HEK293T (cell line): ENCODE measurements around the gene BUB3.
A peak's percentile ranks its signal among the peaks of the same experiment; 100 is the strongest.

Source experiments
- CTCF ChIA-PET: fragments of 350-600 bp; formaldehyde crosslinking; extraction: SDS; loops from one replicate; lab custom pipeline; 2021; ENCODE audit warnings: antibody characterized with exemption, inconsistent platforms; lab: Yijun Ruan, JAX
- POLR2A ChIA-PET: fragments of 350-600 bp; formaldehyde crosslinking; extraction: SDS; loops from one replicate; lab custom pipeline; 2020; ENCODE audit warnings: antibody characterized with exemption, inconsistent platforms; lab: Yijun Ruan, JAX
- DNase-seq: peaks from one replicate; pipeline ENCODE4 v3.0.0; 2012; ENCODE audit warnings: mixed read lengths; ENCODE audit errors: extremely low spot score
- ARNT ChIP-seq: fragments of 450-650 bp; IDR thresholded peaks from 2 replicates; pipeline ENCODE4 v1.6.1; 2017; ENCODE audit warnings: mild to moderate bottlenecking
- BHLHE40 ChIP-seq: fragments of 450-650 bp; IDR thresholded peaks from 2 replicates; pipeline ENCODE4 v1.6.1; 2016; ENCODE audit warnings: mild to moderate bottlenecking, moderate library complexity, borderline replicate concordance
- CTBP1 ChIP-seq: fragments of 450-650 bp; IDR thresholded peaks from 2 replicates; pipeline ENCODE4 v1.6.1; 2016; ENCODE audit warnings: borderline replicate concordance
- ELF4 ChIP-seq: fragments of 450-650 bp; IDR thresholded peaks from 2 replicates; pipeline ENCODE4 v1.6.1; 2017; ENCODE audit warnings: antibody characterized with exemption
- FOXA1 ChIP-seq: fragments of 450-650 bp; IDR thresholded peaks from 2 replicates; pipeline ENCODE4 v1.6.1; 2016; ENCODE audit warnings: mild to moderate bottlenecking
- FOXK2 ChIP-seq: fragments of 450-650 bp; IDR thresholded peaks from 2 replicates; pipeline ENCODE4 v1.6.1; 2016; ENCODE audit warnings: mild to moderate bottlenecking
- FOXM1 ChIP-seq: fragments of 450-650 bp; IDR thresholded peaks from 2 replicates; pipeline ENCODE4 v1.6.1; 2017; ENCODE audit warnings: mild to moderate bottlenecking, borderline replicate concordance
- HDGF ChIP-seq: fragments of 450-650 bp; IDR thresholded peaks from 2 replicates; pipeline ENCODE4 v1.6.1; 2017; ENCODE audit warnings: antibody characterized with exemption, borderline replicate concordance
- L3MBTL2 ChIP-seq: fragments of 450-650 bp; conservative IDR thresholded peaks from 2 replicates; pipeline ENCODE4 v1.6.1; 2016; ENCODE audit warnings: mild to moderate bottlenecking
- LEF1 ChIP-seq: fragments of 450-650 bp; IDR thresholded peaks from 2 replicates; pipeline ENCODE4 v1.6.1; 2017; ENCODE audit warnings: mild to moderate bottlenecking, borderline replicate concordance
- NFRKB ChIP-seq: fragments of 450-650 bp; IDR thresholded peaks from 2 replicates; pipeline ENCODE4 v1.6.1; 2016; ENCODE audit warnings: mild to moderate bottlenecking, moderate library complexity
- SP1 ChIP-seq: fragments of 450-650 bp; IDR thresholded peaks from 2 replicates; pipeline ENCODE4 v1.6.1; 2017
- SUZ12 ChIP-seq: fragments of 450-650 bp; IDR thresholded peaks from 2 replicates; pipeline ENCODE4 v1.6.1; 2016; ENCODE audit warnings: mild to moderate bottlenecking
- TARDBP ChIP-seq: fragments of 450-650 bp; IDR thresholded peaks from 2 replicates; pipeline ENCODE4 v1.6.1; 2016
- ZNF384 ChIP-seq: fragments of 450-650 bp; IDR thresholded peaks from 2 replicates; pipeline ENCODE4 v1.6.1; 2016
- TF ChIP-seq, protein P1 (sequence below): fragments of 450-650 bp; IDR thresholded peaks from 2 replicates; pipeline ENCODE4 v1.6.1; 2016

BUB3 gene

DNA sequence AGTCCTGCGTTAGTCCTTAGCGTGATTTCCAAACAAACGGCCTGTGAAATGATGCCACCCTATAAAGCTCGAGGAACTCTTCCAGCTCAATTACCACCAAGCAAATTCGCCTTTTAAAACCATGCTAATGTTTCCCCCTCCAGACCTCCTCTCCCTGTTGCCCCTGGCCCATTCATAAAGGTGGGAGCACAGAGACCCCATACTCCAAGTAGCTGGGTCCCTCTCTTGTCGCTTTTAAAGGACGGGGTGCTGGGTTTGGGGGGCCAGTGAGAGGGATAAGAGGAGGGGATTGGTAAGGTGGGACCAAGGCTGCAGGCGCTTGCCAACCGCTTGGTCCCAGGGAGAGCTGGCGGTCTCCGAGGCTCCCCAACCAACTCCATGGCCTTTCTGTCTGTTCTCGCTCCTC is 5.0 kb upstream of the BUB3 start:
- ChIA-PET CTCF (interaction anchor here (0.6 kb wide), 1 partner anchor 16 kb away, joined by 3 read pairs; no protein-coding TSS in a partner anchor), POLR2A (no interaction called here)
- no peak for DNase-seq
- TF ChIP-seq SUZ12 (no peak), NFRKB (no peak)
- TF ChIP-seq, protein P1, sequence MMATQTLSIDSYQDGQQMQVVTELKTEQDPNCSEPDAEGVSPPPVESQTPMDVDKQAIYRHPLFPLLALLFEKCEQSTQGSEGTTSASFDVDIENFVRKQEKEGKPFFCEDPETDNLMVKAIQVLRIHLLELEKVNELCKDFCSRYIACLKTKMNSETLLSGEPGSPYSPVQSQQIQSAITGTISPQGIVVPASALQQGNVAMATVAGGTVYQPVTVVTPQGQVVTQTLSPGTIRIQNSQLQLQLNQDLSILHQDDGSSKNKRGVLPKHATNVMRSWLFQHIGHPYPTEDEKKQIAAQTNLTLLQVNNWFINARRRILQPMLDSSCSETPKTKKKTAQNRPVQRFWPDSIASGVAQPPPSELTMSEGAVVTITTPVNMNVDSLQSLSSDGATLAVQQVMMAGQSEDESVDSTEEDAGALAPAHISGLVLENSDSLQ: no peak

DNA sequence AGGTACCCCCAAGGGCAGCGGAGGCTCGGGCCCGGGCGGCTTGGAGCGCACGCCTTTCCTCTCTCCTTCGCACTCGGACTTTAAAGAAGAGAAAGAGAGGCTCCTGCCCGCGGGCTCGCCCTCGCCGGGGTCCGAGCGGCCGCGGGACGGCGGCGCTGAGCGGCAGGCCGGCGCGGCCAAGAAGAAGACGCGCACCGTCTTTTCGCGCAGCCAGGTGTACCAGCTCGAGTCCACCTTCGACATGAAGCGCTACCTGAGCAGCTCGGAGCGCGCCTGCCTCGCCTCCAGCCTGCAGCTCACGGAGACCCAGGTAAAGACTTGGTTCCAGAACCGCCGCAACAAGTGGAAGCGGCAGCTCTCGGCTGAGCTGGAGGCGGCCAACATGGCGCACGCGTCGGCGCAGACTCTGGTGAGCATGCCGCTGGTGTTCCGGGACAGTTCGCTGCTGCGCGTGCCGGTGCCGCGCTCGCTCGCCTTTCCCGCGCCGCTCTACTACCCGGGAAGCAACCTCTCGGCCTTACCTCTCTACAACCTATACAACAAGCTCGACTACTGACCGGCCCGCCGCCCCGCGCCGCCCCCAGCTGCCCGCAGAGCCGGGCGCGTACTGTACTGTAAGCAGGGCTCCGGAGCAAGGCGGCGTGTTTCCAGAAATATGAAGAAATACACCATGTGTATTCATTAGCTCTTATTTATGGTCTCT is 4.5 kb upstream of the BUB3 start:
- TF ChIP-seq FOXM1: no peak
- no peak for TF ChIP-seq SUZ12
- DNase-seq: no peak
- ChIA-PET CTCF (interaction anchor here (0.6 kb wide), 1 partner anchor 16 kb away, joined by 3 read pairs; no protein-coding TSS in a partner anchor), POLR2A (no interaction called here)

DNA sequence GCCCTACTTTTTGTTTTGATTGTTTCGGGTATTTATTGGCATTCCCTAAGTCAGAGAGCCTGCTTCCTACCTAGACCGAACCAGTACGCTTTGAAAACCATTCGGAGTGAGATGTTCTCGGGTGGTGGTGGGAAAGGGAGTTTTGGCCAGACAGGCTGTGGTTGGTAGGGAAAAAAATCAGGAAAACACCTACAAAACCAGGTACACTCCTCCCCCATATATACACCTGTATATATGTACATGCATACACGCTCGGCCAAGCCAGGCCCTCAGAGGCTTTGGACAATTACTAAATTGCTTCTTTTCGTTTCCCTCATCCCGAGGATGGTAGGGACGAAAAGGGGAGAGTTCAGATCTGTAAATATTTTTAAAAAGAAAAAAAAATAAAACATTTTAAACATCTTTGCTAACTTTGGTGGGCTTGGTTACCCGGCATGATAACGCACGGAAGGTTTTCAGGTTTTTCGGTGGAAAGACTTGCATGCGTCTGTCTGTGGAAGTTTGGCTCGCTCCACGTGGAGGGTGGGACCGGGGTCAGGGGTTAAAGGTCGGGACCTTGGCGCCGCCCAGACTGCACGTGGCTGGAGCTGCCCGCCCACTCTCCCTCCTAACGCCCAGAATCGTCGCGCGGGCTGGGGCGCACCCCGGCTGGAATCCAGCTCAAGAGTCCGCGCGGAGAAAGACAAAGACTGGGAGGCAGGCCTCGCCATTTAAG is 3.8 kb upstream of the BUB3 start:
- DNase-seq: no peak
- TF ChIP-seq BHLHE40: no peak
- no peak for TF ChIP-seq TARDBP
- TF ChIP-seq HDGF: no peak
- POLR2A ChIA-PET: no interaction called here
- CTCF ChIA-PET: no interaction called here

DNA sequence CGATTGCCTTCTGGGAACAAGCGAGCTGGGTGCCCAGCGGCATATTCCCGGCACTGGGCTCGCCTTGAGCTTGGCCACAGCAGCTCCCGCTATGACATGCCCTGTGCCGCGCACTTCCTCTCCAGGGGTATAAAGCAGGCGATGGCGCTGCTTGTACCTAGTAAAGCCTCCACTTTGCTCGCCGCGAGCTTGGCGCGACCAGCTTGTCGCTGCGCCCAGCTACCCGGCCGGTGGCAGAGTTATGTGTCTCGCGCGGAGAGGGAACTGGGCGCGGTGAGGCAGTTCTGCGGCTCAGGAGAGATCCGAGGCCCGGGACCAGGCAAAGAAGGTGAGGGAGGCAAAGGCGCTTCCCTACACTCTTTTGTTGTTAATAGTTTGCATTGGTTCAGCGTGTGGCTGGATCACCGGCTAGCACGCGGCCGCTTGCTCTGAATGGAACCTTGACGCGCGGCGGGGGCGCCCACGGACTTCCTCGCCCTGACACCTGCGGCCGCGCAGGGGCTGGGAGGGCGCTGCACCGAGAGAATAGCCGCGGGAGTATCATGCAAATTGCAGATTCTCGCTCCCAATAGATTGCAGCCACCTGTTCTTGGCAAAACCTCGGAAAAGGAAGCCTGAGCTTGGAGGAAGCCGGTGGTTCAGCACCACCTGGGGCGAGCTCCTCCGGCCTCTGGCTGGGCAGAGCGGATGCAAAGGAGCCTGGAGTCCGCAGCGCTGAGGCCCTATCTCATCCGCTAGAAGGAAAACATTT is 3.0 kb upstream of the BUB3 start:
- ChIA-PET POLR2A (no interaction called here), CTCF (no interaction called here)
- no peak for DNase-seq
- TF ChIP-seq CTBP1 (no peak), BHLHE40 (no peak), ARNT (no peak), FOXK2 (no peak), LEF1 (no peak), TARDBP (no peak), HDGF (no peak), FOXM1 (no peak), L3MBTL2 (no peak), NFRKB (no peak), SP1 (no peak), ELF4 (no peak), ZNF384 (no peak), FOXA1 (no peak)
- TF ChIP-seq, protein P1: no peak

DNA sequence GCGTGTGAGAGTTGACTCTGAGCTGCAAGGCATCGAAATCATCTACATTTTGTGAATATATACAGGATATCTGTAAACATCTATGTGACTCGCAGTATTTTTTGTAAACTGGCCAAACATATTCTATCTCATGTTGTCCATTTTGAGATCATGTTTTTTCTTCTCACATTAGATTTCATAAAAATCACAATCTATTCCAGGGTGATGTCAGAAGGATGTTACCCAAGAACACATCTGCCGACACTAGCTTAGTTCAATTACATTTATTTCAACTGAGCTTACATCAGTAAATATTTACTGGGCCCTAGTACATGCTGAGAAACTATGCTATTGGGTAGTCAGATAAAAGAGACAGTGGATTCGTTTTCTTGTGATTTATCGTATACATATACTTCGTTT is 2.5 kb upstream of the BUB3 start:
- TF ChIP-seq SP1: no peak
- TF ChIP-seq NFRKB: no peak
- TF ChIP-seq, protein P1: no peak
- TF ChIP-seq FOXM1: no peak
- TF ChIP-seq CTBP1: no peak
- no peak for TF ChIP-seq TARDBP
- CTCF ChIA-PET: no interaction called here
- POLR2A ChIA-PET: no interaction called here
- DNase-seq: no peak

DNA sequence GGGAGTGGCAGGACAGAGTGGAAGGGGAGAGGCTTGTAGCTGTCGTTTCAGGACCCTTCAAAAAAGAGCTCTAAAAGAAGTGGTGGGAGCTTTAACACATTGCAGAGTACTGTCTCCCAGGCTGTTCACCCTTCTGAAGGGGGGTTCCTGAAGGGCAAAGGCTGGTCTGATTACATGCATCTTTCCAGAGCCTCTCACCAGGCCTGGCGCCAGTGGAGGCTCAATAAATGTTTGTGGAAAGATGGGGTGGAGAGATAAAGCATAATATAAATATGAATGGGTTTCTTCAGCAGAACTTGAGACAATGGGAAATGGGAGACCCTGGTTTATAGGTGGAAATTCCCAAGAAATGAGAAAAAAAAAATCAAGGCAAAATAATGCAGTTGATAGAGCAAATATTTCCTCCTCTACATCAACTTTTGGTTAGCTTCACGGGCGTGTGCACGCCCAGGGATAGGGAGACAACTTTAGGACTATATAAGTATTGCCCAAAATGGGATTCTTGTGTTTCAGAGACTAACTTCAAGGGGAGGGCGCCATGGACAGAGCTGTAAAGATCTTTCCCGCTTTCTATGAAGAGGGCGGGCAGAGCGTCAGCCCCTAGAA is 613 bp upstream of the BUB3 start:
- no peak for DNase-seq
- POLR2A ChIA-PET: interaction anchor here (0.5 to 1.2 kb wide), 29 partner anchors 9 to 326 kb away, joined by 3 to 22 read pairs (median 3); no protein-coding TSS in a partner anchor
- TF ChIP-seq NFRKB (no peak), L3MBTL2 (peak; percentile 100)
- CTCF ChIA-PET: interaction anchor here (0.6 kb wide), 1 partner anchor 440 kb away, joined by 3 read pairs; no protein-coding TSS in a partner anchor
